ENCODE measurements around the gene ZGPAT. TPM values are rescaled to one million over a fixed set of nuclear protein-coding genes. Genes with fewer than 3 reads are reported as not detected.

ZGPAT gene
- total RNA-seq, 4 donors from 2014 or later = 34.4 to 44.7 (median 35.9) TPM

DNA sequence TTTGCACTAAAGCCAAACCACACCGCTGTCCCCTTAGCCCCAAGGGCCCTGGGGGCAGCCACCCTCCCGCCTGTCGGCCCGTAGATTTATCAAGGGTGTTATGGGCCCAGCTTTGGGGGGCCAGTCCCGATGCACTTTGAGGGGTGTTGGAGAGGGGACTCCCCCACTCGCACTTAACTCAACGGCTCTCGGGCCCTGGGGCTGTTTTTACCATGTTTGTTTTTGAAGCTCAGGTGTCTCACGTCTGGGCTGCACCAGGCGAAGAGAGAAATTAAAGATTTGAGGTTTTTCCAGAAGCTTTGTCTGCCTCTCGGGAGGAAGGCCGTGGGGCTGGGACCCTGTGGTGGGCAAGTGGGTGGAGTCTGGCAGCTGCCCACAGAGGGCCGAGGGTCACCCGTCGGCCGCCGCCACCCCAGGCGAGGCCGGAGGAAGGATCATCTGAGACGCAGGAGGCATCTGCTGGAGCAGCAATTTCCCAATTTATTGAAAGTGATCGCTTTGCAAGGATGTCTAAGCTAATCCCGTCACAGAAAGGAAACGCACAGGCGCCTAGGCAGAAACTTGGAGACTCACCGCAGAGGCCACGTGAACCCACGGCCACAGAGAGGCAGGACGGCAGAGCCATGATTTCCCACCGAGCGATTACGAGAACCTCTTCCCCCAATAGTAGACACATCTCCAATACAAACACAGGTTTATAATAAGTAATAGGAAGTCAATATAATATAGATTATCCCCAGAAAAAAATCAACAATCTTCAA lies 35.6 kb downstream of the ZGPAT start:
- H3K4me3 ChIP-seq (ENCODE audit: low read depth, poor library complexity, severe bottlenecking) = no peak overlapping the region
- intact Hi-C loops (cut with DNase I; ENCODE audit: low total_unique reads) = no loop called here
- 82 to 86% methylated on average over 31 of the region's 31 CpGs for WGBS, 2 donors
- no peak for DNase-seq (ENCODE audit: low spot score in 2 of 2)
- TF ChIP-seq POLR2A (IDR thresholded peaks at IDR 0.05) = no peak
- TF ChIP-seq, protein P1, sequence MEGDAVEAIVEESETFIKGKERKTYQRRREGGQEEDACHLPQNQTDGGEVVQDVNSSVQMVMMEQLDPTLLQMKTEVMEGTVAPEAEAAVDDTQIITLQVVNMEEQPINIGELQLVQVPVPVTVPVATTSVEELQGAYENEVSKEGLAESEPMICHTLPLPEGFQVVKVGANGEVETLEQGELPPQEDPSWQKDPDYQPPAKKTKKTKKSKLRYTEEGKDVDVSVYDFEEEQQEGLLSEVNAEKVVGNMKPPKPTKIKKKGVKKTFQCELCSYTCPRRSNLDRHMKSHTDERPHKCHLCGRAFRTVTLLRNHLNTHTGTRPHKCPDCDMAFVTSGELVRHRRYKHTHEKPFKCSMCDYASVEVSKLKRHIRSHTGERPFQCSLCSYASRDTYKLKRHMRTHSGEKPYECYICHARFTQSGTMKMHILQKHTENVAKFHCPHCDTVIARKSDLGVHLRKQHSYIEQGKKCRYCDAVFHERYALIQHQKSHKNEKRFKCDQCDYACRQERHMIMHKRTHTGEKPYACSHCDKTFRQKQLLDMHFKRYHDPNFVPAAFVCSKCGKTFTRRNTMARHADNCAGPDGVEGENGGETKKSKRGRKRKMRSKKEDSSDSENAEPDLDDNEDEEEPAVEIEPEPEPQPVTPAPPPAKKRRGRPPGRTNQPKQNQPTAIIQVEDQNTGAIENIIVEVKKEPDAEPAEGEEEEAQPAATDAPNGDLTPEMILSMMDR (IDR thresholded peaks at IDR 0.05) = no peak

DNA sequence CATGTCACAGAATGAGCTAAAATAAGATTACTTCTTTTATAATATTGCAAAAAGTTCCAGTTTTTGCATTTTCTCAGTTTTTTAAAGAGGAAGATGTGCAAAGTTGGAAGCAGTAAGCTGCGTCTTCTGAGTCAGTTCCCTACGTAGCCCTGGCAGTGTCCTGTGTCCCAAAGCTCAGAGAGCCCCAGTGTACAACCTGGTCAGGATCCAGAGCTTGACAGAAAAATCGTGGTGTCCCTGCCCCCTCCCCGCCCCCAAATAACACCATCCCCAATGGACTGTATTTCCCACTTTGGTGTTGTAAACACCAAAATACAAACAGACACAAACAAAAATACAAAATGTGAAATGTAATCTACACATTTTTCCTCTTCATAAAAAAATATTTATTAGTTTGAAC lies 36.3 kb downstream of the ZGPAT start:
- DNase-seq (ENCODE audit: low spot score in 2 of 2) = no peak
- intact Hi-C loops (cut with DNase I; ENCODE audit: low total_unique reads) = no loop called here
- 67 to 72% methylated on average over 4 of the region's 4 CpGs for WGBS, 2 donors
- no peak for TF ChIP-seq POLR2A (IDR thresholded peaks at IDR 0.05)
- TF ChIP-seq, protein P1 (IDR thresholded peaks at IDR 0.05) = no peak
- H3K4me3 ChIP-seq (ENCODE audit: low read depth, poor library complexity, severe bottlenecking) = no peak overlapping the region

DNA sequence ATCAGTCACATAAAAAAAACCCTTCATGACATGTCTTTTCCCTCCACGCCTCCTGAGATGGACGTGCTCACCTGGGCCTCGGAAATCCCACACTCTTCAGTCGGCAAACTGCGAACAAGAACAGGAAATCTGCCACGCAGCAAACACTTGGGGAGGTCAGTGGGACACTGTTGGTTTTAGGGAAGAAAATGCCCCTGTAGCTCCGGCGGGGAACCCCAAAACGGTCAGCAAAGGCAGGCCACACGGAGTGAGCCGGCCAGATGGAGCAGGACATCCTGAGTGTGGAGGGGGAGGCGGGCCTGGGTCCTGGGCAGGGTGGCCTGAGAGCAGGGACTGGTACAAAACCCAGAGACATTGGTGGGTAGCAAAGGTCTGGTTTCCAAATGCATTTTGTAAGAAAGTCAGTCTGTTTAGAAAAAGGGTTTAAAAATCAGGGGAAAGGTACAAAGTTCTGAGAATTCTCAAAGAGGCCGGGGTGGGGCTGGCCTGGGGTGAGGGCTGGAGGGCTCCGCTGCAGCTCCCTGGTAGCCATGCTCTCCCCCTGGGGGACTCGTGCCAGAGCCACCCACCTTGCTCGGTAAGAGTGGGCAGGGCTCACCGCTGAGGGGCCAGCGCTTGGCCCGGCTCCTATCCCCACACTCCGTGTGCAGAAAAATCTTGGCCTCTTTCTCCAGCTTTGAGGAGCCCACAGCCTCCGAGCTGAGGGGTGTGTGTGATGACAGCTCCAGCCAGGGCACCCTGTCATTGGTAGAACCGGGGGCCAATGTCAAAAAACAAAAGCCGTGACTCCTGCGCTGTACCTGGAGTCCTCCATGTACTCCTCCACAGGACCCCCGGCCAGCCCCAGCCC lies 37.0 kb downstream of the ZGPAT start:
- WGBS, 2 donors = 72% methylated on average over 25 of the region's 25 CpGs
- no peak for DNase-seq (ENCODE audit: low spot score in 2 of 2)
- H3K4me3 ChIP-seq (ENCODE audit: low read depth, poor library complexity, severe bottlenecking) = no peak overlapping the region
- TF ChIP-seq, protein P1 (IDR thresholded peaks at IDR 0.05) = no peak
- TF ChIP-seq POLR2A (IDR thresholded peaks at IDR 0.05) = no peak
- intact Hi-C loops (cut with DNase I; ENCODE audit: low total_unique reads) = no loop called here

DNA sequence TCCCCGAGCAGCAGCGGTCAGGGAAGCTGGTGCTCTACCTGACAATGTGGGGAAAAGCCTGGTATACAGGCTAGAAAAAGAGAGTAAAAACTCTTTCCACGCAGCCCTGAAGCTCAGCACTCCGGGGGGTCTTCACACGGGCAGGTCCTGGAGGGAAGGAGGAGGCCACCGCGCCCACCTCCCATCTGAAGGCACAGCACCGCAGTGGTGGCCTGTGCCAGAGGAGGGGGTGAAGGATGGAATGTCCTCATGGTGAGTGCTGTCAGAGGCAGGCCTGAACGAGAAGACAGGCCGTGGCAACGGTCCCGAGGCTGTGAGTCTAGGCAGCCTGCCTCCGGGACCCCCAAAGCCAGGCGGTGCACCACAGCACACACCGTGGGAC lies 37.6 kb downstream of the ZGPAT start:
- intact Hi-C loops (cut with DNase I; ENCODE audit: low total_unique reads) = no loop called here
- no peak for TF ChIP-seq POLR2A (IDR thresholded peaks at IDR 0.05)
- TF ChIP-seq, protein P1 (IDR thresholded peaks at IDR 0.05) = no peak
- no peak for DNase-seq (ENCODE audit: low spot score in 2 of 2)
- no peak overlapping the region for H3K4me3 ChIP-seq (ENCODE audit: low read depth, poor library complexity, severe bottlenecking)
- WGBS, 2 donors = 49 to 53% methylated on average over 12 to 15 of the region's 15 CpGs

DNA sequence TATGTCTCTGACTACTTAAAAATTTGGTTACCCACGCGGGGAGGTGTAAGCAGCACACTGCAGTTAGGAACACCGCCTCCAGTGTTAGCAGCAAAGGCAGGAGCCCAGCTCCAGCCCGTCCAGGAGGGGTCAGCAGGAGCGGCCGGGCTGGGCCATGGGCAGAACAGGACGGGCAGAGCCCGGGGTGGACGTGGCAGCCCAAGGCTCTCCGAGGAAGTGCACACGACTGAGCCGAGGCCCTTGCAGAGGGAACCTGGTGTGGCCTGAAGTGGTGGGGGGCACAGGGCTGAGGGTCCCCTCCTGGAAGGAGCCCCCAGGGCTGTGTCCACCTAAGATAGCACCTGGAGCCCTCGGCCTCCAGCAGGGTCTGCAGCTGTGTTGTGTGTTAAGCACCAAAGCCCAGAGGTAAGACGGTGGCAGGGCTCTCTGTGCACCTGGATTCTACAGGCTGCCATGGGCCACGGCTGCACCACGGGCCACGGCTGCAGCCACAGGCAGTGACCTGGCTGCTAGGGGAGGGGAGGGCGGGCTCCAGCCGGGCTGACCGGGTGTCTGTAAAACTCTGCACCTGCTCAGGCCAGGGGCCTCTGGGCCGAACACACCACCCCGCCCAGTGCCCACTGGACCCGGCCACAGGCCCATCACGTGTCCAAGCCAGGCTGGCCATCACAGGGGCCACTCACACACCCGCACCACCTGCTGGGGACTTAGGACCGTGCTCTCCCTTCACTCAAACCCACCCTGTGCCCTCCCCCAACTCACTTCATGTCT lies 38.3 kb downstream of the ZGPAT start:
- WGBS, 2 donors = 84 to 85% methylated on average over 17 to 26 of the region's 26 CpGs
- TF ChIP-seq, protein P1 (IDR thresholded peaks at IDR 0.05) = no peak
- no peak for TF ChIP-seq POLR2A (IDR thresholded peaks at IDR 0.05)
- H3K4me3 ChIP-seq (ENCODE audit: low read depth, poor library complexity, severe bottlenecking) = no peak overlapping the region
- intact Hi-C loops (cut with DNase I; ENCODE audit: low total_unique reads) = no loop called here
- no peak for DNase-seq (ENCODE audit: low spot score in 2 of 2)
